ENCODE measurements around the gene GABRR3.

GABRR3 gene

GRCh38 chr3:97988784-97989568 lies 46.1 kb downstream of the GABRR3 start:
- DNase-seq, result no peak

GRCh38 chr3:97987306-97987705 lies 47.8 kb downstream of the GABRR3 start:
- no peak for DNase-seq

- no peak for DNase-seq
Measured at GRCh38 chr3:97983933-97984491, 51.1 kb downstream of the GABRR3 start.

- no peak for DNase-seq
Measured at GRCh38 chr3:97981886-97982285, 53.2 kb downstream of the GABRR3 start.

GRCh38 chr3:97979610-97980009 lies 55.5 kb downstream of the GABRR3 start:
- DNase-seq, result no peak

- DNase-seq, result no peak
Measured at GRCh38 chr3:97975466-97975865, 59.6 kb downstream of the GABRR3 start.

GRCh38 chr3:97974996-97975395 lies 60.1 kb downstream of the GABRR3 start:
- no peak for DNase-seq

GRCh38 chr3:97972976-97973375 lies 62.1 kb downstream of the GABRR3 start:
- no peak for DNase-seq

GRCh38 chr3:97971679-97972567 lies 63.2 kb downstream of the GABRR3 start, which contains the start of gene RIOX2:
Gene RIOX2 (minus strand): TSS chr3:97972431. CDS start chr3:97967593, 4,838 bp downstream.
- peak; percentile 90 for DNase-seq

GRCh38 chr3:97970956-97971620 lies 64.0 kb downstream of the GABRR3 start:
- no peak for DNase-seq

- DNase-seq, result no peak
Measured at GRCh38 chr3:97970156-97970555, 65.0 kb downstream of the GABRR3 start.

- no peak for DNase-seq
Measured at GRCh38 chr3:97969541-97969940, 65.6 kb downstream of the GABRR3 start.

- no peak for DNase-seq
Measured at GRCh38 chr3:97968376-97968775, 66.7 kb downstream of the GABRR3 start.

GRCh38 chr3:97967966-97968365 lies 67.1 kb downstream of the GABRR3 start:
- no peak for DNase-seq

GRCh38 chr3:97960993-97961766 lies 73.9 kb downstream of the GABRR3 start:
- no peak for DNase-seq

- DNase-seq, result no peak
Measured at GRCh38 chr3:97960551-97960950, 74.6 kb downstream of the GABRR3 start.

- no peak for DNase-seq
Measured at GRCh38 chr3:97959872-97960271, 75.2 kb downstream of the GABRR3 start.

- DNase-seq, result no peak
Measured at GRCh38 chr3:97958796-97959195, 76.3 kb downstream of the GABRR3 start.

- no peak for DNase-seq
Measured at GRCh38 chr3:97958396-97958795, 76.7 kb downstream of the GABRR3 start.

- no peak for DNase-seq
Measured at GRCh38 chr3:97957617-97958311, 77.4 kb downstream of the GABRR3 start.

GRCh38 chr3:97956051-97956450 lies 79.1 kb downstream of the GABRR3 start:
- no peak for DNase-seq
